Transverse colon (tissue), 4 donors: ENCODE measurements around the gene DENND1A.

Source experiments
- CTCF ChIP-seq, 5 experiments: fragments of 200-600 bp in 3 of 5; fragments of 450-650 bp in 2 of 5; sonication (generic) in 3 of 5; IDR thresholded peaks; 1 replicate in 2 of 5; 2 replicates in 3 of 5; pipeline ENCODE4 v1.5.1; 2016 to 2017; ENCODE audit warnings: antibody characterized with exemption in 5 of 5, inconsistent platforms in 3 of 5, mild to moderate bottlenecking in 2 of 5, moderate library complexity in 1 of 5
- EP300 ChIP-seq: sonication (generic); formaldehyde crosslinking; IDR thresholded peaks from one replicate; pipeline ENCODE4 v1.6.1; 2017; ENCODE audit warnings: antibody characterized with exemption, low read depth
- POLR2A ChIP-seq: fragments of 450-650 bp; IDR thresholded peaks from one replicate; pipeline ENCODE4 v1.6.1; 2016; ENCODE audit warnings: antibody characterized with exemption, mild to moderate bottlenecking, moderate library complexity
- POLR2AphosphoS5 ChIP-seq, 3 donors: sonication (generic); formaldehyde crosslinking; IDR thresholded peaks; one replicate each; pipeline ENCODE4 v1.6.1; 2016; ENCODE audit warnings: antibody characterized with exemption in 3 of 3

GRCh38 chr9:123345567-123345955 is 584.4 kb downstream of the DENND1A start:
- TF ChIP-seq CTCF (IDR thresholded peaks at IDR 0.05) (no peak), POLR2A (no peak), POLR2AphosphoS5 (IDR thresholded peaks at IDR 0.05) (peak in 2 of 3 donors; percentile 35 to 65), EP300 (no peak)
